Activated T-cell treated with anti-CD3 and anti-CD28 coated beads, Interleukin-2, amount 50 U/mL, for 48 hours (primary cell): ENCODE data around the gene FKBP2.

Experiments used
- DNase-seq, 2 experiments: peaks; one replicate each; pipeline ENCODE4 v3.0.0-alpha.2; 2020

FKBP2 gene

DNA sequence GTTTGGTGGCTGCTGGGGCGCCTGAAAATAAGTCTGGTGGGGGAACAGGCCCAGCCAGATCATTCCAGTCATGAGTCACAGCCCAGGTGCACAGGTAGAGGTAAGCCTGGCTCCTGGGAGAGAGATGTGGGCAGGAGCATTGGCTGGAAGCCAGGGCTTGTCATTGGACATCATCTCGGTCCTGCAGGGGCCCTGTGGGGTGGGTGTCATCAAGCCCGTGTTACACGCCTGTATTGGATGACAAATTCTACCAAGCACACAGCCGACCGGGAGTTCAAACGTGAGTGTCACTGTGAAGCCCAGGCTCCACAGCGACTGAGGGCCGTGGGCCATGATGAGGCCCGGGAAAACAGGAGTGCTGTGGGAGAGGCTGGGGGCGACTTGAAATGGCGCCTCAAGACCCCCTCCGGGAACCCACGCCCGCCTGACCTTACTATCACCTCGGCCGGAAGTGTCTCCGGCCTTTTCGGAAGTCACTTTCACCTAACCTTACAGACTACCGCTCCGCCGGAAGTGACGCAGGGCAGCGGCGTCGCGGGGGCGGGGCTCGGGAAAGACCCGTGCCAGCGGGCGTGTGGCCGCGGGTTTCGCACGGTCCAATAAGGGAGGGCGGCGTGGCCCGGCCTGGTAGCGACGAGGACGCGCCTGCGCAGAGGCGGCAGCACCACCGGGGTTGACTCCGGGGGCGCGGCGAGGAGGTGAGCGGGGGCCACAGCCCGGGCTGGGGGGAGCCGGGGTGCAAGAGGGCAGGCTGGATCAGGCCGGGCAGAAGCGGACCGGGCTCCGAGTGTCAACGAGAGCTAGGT is at the start of gene FKBP2:
Gene FKBP2, plus strand, starts transcription at position 661 of the 806 bp plus-strand sequence. CDS start 1,293 bp downstream, outside the sequence.
- peak; percentile 98 to 99 for DNase-seq

DNA sequence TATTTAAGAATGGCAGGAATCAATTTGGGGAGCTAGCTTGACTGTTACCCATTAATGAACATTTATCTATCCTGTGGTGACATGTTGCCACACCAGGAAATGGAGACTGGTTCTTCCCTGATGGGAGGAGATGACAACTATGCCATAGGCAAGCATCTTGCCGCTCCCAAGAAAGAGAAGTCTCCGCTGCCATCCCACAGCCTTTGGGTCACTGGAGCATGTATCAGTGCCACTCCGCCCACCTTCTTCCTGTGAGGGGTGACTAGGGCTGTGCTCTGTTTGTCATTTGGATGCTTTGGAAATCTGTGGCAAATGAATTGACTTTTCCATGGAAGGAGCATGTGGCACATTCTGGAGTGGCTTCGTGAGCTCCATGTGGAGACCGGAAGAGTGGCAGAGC is 48.5 kb upstream of the FKBP2 start:
- DNase-seq: no peak

DNA sequence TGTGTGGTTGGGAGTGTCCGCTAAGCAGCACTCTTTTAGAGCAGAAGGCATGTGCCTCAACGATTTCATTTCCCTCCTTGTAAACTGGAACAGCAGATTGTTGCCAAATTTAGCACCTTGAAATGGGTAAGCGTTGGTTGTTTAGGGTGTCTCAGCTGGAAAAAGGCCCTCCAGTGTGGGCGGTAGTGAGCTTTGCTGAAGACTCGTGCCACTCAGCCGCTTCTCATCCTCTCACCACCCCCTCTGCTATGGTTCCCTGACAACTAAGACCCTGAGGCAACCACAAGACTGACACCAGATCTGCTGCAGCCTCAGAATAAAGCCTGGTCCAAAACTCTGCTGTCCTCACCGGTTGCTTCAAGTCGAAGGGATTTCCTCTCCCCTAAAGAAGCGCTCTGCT is 44.3 kb upstream of the FKBP2 start:
- DNase-seq: no peak

DNA sequence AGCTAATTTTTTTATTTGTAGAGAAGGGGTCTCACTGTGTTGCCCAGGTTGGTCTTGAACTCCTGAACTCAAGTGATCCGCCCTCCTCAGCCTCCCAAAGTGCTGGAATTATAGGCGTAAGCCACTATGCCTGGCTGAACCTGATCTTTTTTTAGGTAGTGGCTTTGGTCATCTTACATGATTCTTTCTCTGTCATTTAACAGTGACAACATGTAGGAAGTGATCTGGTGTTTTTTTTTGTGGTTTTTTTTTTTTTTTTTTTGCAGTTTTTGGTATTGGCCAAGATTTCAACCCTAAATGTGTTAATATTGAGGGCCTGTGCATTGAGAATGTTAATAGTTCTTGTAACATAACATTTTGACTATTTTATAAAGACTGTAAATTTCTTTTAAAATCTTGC is 42.4 kb upstream of the FKBP2 start:
- DNase-seq: no peak

DNA sequence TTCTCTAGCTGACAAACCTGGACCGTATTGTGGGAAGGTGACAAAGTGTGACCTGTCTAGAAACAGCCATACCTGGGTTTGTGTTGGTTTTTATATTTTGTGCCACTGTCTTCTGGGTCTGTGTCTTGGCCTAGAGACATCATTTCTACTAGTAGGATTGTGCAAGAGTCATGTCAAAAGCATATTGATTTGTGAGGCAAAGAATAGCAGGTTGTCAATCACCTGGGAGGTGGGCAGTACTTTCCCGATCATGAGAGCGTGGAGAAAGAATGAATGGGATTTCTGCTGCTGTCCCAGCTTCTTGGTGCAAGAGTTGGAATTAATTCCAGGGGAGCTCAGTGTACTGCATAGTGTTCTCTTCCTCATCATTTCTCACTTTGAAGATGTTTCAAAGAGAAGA is 39.4 kb upstream of the FKBP2 start:
- no peak for DNase-seq

DNA sequence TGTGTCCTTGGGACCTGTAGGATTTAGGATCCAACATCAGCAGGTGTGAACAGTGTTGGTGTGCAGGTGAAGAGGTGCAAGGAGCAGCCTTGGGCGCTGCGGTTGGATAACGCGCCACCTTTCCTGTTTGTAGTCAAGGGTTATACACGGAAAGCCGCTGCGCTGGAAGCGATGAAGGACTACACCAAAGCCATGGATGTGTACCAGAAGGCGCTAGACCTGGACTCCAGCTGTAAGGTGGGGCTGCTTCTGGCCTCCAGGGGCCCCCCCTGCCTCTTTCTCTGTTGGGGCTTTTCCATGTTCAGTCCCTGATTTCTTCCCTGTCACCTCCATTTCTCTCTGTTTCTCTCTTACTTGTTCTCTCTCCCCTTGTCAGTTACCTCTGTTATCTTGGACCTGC is 37.9 kb upstream of the FKBP2 start:
- DNase-seq: no peak

DNA sequence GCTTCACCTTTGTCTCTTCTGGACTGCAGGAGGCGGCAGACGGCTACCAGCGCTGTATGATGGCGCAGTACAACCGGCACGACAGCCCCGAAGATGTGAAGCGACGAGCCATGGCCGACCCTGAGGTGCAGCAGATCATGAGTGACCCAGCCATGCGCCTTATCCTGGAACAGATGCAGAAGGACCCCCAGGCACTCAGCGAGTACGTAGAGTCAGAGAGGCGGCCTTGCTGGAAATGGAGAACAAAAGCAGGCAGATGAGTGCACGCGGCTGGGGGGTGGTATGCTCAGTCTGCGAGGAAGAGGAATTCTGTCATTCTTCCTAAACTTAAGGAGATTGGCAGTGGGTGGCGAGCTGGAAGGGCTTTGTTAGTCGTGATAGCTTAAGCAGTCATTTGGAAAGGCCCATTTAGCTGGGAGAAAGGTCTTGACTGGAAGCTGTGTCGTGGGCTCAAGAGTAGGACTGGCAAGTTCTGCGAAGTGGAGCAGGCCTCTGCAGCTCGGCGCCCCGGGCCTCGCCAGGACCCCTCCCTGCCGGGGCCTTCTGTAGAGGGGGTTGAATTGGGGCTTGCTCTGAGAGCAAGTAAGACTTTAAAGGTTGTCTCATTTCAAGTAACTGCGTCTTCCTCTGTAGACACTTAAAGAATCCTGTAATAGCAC is 37.3 kb upstream of the FKBP2 start:
- DNase-seq: no peak

DNA sequence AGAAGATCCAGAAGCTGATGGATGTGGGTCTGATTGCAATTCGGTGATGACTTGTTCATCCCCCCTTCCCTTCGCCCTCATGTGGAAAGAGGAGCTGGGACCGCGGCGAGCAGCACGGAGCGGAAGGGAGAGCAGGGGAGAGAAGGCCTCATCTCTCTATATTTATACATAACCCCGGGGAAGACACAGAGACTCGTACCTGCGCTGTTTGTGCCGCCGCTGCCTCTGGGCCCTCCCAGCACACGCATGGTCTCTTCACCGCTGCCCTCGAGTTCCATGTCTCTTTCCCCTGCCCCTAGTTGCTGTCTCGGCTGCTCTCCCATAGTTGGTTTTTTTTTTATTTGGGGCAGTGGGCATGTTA is 36.8 kb upstream of the FKBP2 start:
- DNase-seq: no peak

DNA sequence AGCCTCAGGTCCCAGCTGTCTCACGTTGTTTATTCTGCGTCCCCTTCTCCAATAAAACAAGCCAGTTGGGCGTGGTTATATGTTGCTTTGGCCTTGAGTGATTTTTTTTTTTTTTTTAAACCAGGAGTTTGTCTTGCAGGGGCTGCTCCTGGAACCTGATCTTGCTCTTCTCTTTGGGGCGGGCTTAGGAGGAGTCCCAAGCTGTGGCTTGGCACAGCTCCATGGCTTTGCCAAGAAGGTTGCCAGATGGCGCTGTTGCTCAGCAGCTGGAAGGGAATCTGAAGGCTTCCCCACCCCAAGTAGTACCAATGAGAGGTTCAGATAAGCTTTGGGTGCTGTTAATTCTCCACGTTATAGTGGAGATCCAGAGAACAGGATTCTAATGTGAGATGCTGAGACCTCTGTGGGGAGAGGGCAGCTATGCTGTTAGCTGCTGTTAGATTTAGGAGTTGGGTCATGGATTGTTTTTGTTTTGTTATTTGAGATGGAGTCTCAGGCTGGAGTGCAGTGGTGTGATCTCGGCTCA is 36.4 kb upstream of the FKBP2 start:
- DNase-seq: peak; percentile 79 to 82

DNA sequence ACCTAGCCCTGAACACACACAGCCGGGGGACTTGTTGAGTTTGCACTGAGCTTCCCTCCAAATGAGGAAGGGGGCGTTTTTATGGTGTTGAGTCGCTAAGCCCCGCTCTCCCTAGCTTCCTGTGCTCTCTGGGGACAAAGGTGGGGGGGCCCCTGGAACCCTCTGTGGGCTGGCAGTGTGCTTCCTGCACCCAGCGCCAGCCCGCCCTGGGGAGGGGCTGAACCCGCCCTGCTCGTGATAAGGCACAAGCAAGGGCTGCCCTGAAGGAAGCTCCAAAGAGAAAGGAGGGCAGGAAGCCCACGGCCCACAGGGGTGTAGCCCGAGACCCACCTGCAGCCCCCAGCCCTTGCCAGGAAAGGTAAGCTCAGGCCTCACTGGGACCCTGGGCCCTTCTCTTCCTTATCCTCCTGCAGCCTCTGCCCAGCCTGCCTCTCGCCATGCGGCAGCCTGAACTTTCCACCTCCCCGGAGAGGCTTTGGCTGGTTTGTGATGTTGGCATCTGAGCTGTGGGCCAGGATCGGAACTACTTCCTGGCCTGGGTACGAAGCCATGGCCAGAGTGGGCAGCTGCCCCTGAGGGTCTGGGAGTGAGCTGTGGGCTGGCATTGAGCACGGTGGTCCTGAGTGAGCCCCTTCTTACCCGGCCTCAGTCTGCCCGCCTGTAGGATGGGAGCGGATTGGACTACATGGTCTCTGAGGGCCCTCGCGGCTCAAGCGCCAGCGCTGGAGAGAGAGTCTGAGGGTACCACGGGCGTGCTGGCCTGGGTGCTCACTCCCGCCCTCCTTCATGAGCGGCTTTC is 34.2 kb upstream of the FKBP2 start, which contains the start of gene FERMT3:
Gene FERMT3, plus strand, starts transcription at position 265 of the 799 bp plus-strand sequence. CDS start 644 bp downstream, outside the sequence.
- DNase-seq: peak; percentile 82 to 86

DNA sequence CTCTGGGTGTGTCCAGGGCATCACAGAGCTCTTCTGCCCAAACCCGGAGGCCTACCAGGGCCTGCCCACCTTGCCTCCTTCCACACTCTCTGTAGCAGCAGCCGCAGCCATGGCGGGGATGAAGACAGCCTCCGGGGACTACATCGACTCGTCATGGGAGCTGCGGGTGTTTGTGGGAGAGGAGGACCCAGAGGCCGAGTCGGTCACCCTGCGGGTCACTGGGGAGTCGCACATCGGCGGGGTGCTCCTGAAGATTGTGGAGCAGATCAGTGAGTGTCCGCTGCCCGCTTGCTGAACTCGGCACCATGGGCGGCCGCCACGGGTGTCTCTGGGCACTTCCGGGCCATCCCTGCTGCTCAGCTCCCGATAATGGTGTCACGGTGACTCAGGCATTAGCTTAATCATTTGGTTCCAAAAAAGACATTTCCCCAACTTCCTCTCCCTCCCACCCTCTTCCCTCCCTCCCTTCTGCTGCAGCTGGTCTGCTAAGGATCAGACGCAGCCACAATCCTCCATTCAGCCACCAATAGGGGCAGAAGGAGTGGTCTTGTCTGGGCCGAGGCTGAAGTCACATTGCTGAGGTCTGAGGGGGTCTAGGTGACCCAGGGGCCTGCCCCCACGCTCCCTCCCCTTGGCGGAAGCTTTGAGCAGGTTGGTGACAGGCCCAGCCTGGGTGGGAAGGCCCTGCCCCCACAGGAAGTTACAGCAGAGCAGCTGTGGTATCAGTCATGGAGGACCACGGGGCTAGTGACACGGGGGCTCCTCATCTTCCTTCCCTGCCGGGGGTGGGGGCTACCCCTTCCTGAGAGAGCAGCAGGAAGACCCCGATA is 33.4 kb upstream of the FKBP2 start:
- peak; percentile 89 to 92 for DNase-seq

DNA sequence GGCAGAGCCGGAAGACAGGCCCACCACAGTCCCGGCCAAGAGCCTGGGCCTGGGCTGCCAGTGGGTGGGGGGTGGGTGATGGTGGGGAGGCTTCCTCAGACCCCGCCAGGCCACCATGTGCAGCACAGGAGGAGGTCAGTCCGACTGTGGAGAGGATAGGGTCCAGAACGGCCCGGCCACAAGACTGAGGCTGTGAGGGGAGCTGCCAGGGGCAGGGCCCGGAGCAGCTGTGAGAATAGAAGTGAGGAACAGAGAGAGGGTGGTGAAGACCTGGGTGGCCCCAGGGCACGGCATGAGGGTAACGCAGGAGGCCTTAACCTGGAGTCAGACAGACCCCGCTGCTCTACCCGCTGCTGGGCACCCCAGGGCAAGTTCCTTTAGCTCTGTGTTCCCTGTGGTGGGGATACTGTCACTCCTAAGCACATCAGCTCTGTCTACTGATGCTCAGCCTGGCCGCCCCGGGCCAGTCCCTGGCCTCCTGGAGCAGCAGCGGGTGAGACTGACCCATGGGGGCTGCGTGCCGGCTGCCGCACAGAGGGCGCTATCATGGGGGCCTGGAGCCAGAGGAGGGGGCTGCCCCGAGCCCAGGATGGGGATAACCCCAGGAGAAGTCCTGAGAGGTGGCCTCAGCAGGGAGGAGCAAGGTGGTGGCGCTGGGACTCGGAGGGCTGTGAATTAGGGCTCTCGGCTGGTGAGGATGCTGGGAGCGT is 32.7 kb upstream of the FKBP2 start:
- no peak for DNase-seq

DNA sequence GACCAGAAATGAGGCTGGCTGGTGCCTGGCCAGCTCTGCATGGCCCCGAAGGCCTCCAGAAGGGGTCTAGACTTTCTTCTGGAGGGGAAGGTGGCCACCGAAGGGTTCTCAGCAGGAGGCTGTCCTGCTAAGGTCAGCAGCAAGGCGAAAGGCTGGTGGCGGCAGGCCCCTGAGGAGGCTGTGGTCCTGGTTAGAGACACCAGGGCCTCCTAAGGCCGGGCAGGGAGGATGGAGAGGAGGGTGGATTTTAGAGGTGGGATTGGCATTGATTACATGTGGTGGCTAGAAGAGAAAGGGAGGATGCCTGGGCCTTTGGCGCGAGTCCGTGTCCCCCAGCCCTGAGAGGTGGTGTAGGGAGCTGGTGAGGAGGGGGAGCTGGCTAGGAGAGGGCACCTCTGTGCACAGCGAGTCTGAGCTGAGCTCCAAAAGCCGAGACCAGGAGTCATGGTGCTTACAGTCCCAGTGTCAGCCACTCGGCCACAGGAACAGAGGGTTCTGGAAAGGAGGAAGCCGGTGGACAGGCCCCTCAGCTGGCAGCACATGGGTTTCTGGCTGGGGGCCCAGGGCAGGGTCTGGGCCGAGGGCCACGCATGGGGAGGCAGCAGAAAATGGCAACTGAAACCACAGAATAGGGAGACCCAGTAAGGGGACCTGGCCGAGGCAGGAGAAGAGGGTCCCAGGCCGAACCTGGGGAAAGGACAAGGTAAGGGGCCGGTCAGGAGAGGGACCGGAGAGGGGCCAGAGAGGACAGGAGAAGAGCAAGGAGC is 31.9 kb upstream of the FKBP2 start:
- DNase-seq: no peak

DNA sequence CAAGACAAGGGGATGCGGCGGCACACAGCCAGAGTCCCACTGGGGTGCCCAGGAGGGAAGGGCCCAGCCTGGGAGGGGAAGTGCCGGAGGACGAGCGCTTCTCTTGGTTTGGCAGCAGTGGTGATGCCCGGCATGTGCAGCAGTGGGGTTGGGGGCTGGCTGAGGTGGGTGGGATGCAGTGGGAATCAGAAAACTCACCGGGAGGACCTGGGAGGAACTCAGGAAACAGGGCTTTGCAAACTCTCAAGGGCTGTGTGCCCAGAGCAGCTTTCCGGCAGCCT is 31.4 kb upstream of the FKBP2 start:
- no peak for DNase-seq

DNA sequence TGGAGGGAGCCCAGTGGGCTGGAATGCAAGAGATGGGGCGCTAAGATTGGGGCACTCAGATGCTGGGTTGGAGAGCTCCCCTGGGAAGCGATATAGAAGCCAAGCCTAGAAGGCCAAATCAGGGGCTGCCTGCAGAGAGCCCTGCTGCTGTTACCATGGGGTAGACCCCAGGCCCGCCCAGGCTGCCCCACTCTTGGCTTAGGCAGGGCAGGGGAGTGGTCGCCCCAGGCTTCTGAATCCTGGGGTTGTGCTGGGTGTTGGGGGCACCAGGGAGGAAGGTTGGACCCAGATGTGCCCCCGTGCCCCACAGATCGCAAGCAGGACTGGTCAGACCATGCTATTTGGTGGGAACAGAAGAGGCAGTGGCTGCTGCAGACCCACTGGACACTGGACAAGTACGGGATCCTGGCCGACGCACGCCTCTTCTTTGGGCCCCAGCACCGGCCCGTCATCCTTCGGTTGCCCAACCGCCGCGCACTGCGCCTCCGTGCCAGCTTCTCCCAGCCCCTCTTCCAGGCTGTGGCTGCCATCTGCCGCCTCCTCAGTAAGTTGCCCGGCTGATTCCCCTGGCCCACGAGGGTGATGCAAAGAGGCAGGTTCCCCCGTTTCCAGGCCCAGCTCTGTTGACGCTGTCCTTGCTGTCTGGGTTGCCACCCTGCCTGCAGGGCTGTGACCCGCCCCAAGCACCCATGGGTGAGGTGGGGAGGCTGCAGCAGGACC is 30.4 kb upstream of the FKBP2 start:
- no peak for DNase-seq

DNA sequence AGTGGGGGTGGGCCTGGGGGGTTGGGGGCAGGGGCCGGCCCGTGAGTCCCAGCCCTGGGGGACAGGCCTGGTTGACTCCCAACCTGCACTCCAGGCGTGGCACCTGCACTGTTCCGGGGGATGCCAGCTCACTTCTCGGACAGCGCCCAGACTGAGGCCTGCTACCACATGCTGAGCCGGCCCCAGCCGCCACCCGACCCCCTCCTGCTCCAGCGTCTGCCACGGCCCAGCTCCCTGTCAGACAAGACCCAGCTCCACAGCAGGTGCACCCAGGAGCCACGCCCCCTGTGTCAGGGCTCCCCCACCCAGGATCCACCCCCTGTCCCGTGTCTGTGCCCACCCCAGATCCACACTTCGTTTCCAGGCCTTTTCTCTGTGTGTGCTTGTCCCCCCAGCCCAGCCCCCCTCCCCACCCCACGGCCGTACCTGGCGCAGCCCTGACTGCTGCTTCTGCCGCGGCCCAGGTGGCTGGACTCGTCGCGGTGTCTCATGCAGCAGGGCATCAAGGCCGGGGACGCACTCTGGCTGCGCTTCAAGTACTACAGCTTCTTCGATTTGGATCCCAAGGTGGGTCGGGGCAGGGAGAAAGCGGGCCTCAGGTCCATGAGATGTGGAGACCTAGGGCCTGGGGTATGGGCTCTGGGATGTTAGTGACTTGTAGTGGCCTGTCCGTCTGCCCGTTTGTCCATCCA is 29.6 kb upstream of the FKBP2 start:
- no peak for DNase-seq

DNA sequence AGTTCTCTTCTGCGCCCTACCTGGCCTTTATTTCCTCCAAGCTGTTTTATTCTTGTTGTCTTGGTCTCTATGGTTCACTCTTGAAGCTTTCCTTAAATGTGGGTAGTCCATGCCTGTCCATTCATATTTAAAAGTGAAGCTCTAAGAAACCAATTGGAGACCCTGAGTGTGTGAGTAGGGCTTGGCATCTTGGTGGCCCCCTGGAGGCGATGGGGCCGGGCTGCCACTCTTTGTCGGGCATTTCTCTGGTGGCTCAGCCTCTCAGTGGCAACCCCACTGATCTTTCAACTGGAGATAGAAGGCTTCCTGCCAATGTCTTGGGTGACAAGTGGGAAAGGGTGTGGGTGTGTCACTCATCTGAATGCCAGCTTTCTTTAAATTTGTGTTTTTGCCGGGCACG is 24.0 kb upstream of the FKBP2 start:
- no peak for DNase-seq

DNA sequence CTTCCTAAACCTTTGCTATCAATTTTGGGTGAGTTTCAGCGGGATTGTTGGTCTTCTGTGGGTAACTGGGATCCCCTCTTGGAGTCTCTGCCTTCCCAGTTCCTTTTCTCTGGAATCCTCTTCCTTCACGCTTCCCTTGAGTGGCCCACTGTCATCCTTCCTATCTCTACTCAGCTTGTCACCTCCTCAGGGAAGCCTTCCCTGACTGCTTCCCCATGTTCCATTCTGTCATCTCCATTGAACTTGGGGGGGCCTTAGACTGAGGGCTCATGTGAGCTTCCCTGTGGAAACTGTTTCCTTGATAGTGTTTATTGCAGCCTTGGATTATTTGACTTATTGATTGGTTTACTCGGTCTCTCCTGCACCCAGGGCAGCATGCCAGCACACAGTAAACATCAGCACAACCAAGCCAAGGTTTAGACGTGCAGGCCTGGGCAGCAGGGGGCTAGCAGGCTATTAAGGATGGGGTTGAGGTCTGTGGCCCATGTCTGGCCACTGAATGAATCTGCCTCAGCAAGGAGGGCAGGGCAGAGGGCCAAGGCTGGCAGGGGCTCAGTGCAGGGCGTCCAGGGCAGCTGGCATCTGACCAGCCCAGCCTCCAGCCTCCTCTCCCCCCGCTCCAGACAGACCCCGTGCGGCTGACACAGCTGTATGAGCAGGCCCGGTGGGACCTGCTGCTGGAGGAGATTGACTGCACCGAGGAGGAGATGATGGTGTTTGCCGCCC is 22.1 kb upstream of the FKBP2 start:
- DNase-seq: no peak

DNA sequence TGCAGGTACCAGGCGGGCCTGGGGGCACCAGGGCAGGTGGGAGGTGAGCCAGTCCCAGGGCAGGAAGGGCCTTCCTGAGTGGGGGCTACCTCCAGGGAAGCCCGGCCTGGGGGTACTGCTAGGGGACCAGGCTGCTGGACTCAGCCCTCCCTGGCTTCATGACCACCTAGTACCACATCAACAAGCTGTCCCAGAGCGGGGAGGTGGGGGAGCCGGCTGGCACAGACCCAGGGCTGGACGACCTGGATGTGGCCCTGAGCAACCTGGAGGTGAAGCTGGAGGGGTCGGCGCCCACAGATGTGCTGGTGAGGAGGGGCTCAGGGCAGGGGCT is 21.6 kb upstream of the FKBP2 start:
- DNase-seq: no peak
